ENCODE results near the gene TMEM168.

Gene TMEM168

DNA sequence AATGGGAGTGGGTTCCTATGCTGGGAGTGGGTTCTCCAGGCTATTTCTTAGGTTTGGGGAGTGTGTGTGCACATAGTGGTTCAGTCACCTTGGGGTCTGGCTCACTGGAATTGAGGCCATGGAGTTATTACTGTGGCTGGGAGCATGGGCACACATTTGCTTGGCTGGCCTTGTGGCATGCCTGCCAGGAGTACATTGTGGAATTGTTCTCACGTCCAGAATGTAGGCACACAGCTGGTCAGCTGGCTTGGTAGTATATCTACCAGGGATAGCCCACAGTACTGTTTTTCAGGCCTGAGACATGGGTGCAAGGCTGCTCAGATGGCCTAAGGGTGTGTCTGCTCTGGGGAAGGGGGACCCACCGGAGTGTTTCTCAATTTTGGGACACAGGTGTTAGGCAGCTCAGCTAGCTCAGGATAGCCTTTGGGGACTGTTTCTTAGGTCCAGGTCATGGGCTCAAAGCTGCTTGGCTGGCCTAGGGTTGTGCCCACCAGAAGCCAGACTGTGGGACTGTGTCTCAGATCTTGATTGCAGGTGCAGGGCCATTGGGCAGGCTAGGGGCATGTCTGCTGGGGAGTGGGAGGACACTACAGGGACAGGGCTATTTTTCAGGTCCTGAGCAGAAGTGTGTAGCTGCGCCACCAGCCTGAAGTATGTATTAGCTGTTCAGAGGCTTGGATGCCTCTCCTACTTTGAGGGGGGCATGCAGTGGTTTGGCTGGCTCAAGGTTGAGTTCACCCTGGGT is 50.6 kb downstream of the TMEM168 start:
- Histone ChIP-seq H3K4me1 (ENCODE audit: control insufficient read depth, insufficient read depth, low read length) (no peaks in the 10 kb centered on the region), H3K36me3 (ENCODE audit: control insufficient read depth in 2 of 2, insufficient read depth in 1 of 2, low read length in 2 of 2) (no peaks in the 10 kb centered on the region), H3K4me3 (ENCODE audit: low read depth, low read length) (no peak overlapping the region), H3K27ac (ENCODE audit: extremely low read depth, low read depth, low read length) (no peak overlapping the region), H3K9me3 (ENCODE audit: control insufficient read depth, insufficient read depth, low read depth, low read length) (no peaks in the 10 kb centered on the region)
- ChIA-PET POLR2A (no interaction called here), CTCF (no interaction called here)
- TF ChIP-seq ZNF654 (tag by site-specific recombination; IDR thresholded peaks at IDR 0.05; ENCODE audit: low read depth) (no peak), ZNF664 (tag by site-specific recombination; IDR thresholded peaks at IDR 0.05) (no peak), ZNF169 (tag by site-specific recombination; IDR thresholded peaks at IDR 0.05) (no peak), ZNF626 (tag by site-specific recombination; IDR thresholded peaks at IDR 0.05) (no peak), ZNF366 (tag by site-specific recombination; conservative IDR thresholded peaks at IDR 0.05) (no peak)
- TF ChIP-seq, protein P1, sequence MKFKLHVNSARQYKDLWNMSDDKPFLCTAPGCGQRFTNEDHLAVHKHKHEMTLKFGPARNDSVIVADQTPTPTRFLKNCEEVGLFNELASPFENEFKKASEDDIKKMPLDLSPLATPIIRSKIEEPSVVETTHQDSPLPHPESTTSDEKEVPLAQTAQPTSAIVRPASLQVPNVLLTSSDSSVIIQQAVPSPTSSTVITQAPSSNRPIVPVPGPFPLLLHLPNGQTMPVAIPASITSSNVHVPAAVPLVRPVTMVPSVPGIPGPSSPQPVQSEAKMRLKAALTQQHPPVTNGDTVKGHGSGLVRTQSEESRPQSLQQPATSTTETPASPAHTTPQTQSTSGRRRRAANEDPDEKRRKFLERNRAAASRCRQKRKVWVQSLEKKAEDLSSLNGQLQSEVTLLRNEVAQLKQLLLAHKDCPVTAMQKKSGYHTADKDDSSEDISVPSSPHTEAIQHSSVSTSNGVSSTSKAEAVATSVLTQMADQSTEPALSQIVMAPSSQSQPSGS (tag by site-specific recombination; IDR thresholded peaks at IDR 0.05; ENCODE audit: low read depth) = no peak

DNA sequence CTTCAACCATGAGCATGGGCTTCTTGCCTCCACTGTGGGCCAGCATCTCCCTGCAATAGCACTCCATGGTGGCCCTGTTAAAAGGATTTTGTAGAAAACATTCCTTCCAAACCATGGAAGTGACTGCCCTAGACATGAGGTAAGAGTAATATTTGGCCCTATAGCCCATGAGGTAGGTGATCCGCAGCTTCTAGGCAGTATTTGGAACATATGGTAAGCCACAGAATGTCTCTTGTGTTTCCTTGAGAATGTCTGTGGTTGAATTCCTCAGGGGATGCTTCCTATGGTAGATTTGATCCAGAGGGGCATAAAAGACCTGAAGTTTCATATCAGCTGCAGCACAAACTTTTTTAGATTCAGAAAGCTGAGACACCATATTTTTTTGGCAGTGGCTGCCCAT is 54.9 kb downstream of the TMEM168 start:
- CTCF ChIA-PET = no interaction called here
- no peaks in the 10 kb centered on the region for H3K4me1 ChIP-seq (ENCODE audit: control insufficient read depth, insufficient read depth, low read length)
- H3K27ac ChIP-seq (ENCODE audit: extremely low read depth, low read depth, low read length) = no peak overlapping the region
- TF ChIP-seq ZNF501 (tag by site-specific recombination; IDR thresholded peaks at IDR 0.05) = no peak
- TF ChIP-seq ZNF768 (tag by site-specific recombination; IDR thresholded peaks at IDR 0.05) = no peak
- TF ChIP-seq ZNF292 (tag by site-specific recombination; IDR thresholded peaks at IDR 0.05; ENCODE audit: borderline replicate concordance, low read depth) = no peak
- TF ChIP-seq, protein P2, sequence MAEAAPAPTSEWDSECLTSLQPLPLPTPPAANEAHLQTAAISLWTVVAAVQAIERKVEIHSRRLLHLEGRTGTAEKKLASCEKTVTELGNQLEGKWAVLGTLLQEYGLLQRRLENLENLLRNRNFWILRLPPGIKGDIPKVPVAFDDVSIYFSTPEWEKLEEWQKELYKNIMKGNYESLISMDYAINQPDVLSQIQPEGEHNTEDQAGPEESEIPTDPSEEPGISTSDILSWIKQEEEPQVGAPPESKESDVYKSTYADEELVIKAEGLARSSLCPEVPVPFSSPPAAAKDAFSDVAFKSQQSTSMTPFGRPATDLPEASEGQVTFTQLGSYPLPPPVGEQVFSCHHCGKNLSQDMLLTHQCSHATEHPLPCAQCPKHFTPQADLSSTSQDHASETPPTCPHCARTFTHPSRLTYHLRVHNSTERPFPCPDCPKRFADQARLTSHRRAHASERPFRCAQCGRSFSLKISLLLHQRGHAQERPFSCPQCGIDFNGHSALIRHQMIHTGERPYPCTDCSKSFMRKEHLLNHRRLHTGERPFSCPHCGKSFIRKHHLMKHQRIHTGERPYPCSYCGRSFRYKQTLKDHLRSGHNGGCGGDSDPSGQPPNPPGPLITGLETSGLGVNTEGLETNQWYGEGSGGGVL (tag by site-specific recombination; IDR thresholded peaks at IDR 0.05) = no peak
- TF ChIP-seq ZNF311 (tag by site-specific recombination; IDR thresholded peaks at IDR 0.05; ENCODE audit: borderline replicate concordance) = no peak
- no peak for TF ChIP-seq ZNF37A (tag by site-specific recombination; IDR thresholded peaks at IDR 0.05)
- TF ChIP-seq ZNF529 (tag by site-specific recombination; IDR thresholded peaks at IDR 0.05; ENCODE audit: insufficient replicate concordance) = no peak
- no peak for TF ChIP-seq ZNF248 (tag by site-specific recombination; IDR thresholded peaks at IDR 0.05)
- no peak for TF ChIP-seq ZNF837 (tag by site-specific recombination; IDR thresholded peaks at IDR 0.05)
- no peak for TF ChIP-seq ZNF394 (tag by site-specific recombination; IDR thresholded peaks at IDR 0.05; ENCODE audit: borderline replicate concordance)
- no peak for TF ChIP-seq ZNF10 (tag by site-specific recombination; IDR thresholded peaks at IDR 0.05)
- TF ChIP-seq ZNF521 (tag by site-specific recombination; IDR thresholded peaks at IDR 0.05) = no peak
- TF ChIP-seq ZNF555 (tag by site-specific recombination; conservative IDR thresholded peaks at IDR 0.05) = no peak
- TF ChIP-seq ZNF514 (tag by site-specific recombination; IDR thresholded peaks at IDR 0.05) = no peak
- TF ChIP-seq MZF1 (tag by site-specific recombination; IDR thresholded peaks at IDR 0.05; ENCODE audit: borderline replicate concordance) = no peak
- no peak for TF ChIP-seq ZNF660 (tag by site-specific recombination; IDR thresholded peaks at IDR 0.05)
- TF ChIP-seq ZNF112 (tag by site-specific recombination; IDR thresholded peaks at IDR 0.05) = no peak
- TF ChIP-seq ZFP37 (tag by site-specific recombination; IDR thresholded peaks at IDR 0.05) = no peak
- TF ChIP-seq ZNF391 (tag by site-specific recombination; IDR thresholded peaks at IDR 0.05; ENCODE audit: borderline replicate concordance, low read depth) = no peak
- POLR2A ChIA-PET = no interaction called here
- H3K9me3 ChIP-seq (ENCODE audit: control insufficient read depth, insufficient read depth, low read depth, low read length) = no peaks in the 10 kb centered on the region
- H3K36me3 ChIP-seq (ENCODE audit: control insufficient read depth in 2 of 2, insufficient read depth in 1 of 2, low read length in 2 of 2) = no peaks in the 10 kb centered on the region
- no peak overlapping the region for H3K4me3 ChIP-seq (ENCODE audit: low read depth, low read length)
